Right lobe of liver (tissue), 4 donors: Measurements from ENCODE around the gene MT1M.

Source experiments
- CTCF ChIP-seq, 4 donors: fragments of 200-600 bp in 3 of 4; fragments of 450-650 bp in 1 of 4; IDR thresholded peaks; one replicate each; pipeline versions ENCODE4 v1.5.1 to v1.8.0; 2016 to 2022; ENCODE audit warnings: antibody characterized with exemption in 4 of 4, mild to moderate bottlenecking in 2 of 4
- POLR2A ChIP-seq: fragments of 450-650 bp; IDR thresholded peaks from one replicate; pipeline ENCODE4 v1.6.1; 2017; ENCODE audit warnings: antibody characterized with exemption, mild to moderate bottlenecking
- donor health status: DM: no; HTN: no; CAD: no.
- donor health status: DM: no; HTN: no; CAD: no.
- donor health status: DM: no; HTN: yes; CAD: no.

DNA sequence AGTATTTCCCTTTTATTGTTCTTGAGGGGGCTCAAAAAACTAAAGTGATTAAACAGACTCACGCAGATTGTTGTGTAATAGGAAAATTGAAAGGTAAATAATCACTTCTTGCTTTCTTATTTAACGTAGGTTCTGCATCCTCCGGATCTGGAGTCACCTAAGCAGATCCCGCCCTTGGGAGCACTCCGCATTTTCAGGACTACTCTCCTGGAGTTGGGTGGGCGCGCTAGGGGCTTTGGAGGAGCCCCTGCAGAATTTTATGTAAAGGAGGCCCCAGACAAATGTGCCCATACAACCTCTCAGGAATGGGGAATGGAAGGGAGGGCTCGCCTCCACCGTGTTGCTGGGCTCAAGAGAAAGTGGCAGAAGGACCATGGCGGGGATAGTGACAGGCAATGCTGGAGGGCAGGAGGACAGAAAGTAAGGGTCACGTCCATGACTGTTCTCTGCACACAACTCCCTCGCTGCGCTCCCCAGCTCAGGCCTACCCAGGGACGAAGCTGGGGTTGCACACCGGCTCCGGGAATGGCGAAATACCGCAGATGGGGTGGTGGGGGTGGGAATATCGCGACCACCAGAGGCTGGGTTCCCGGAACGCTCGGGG, 15.7 kb upstream of the MT1M start:
- TF ChIP-seq CTCF (IDR thresholded peaks at IDR 0.05): no peak
- no peak for TF ChIP-seq POLR2A
